Measurements from ENCODE around the gene CST3.

- TF ChIP-seq, protein P1, sequence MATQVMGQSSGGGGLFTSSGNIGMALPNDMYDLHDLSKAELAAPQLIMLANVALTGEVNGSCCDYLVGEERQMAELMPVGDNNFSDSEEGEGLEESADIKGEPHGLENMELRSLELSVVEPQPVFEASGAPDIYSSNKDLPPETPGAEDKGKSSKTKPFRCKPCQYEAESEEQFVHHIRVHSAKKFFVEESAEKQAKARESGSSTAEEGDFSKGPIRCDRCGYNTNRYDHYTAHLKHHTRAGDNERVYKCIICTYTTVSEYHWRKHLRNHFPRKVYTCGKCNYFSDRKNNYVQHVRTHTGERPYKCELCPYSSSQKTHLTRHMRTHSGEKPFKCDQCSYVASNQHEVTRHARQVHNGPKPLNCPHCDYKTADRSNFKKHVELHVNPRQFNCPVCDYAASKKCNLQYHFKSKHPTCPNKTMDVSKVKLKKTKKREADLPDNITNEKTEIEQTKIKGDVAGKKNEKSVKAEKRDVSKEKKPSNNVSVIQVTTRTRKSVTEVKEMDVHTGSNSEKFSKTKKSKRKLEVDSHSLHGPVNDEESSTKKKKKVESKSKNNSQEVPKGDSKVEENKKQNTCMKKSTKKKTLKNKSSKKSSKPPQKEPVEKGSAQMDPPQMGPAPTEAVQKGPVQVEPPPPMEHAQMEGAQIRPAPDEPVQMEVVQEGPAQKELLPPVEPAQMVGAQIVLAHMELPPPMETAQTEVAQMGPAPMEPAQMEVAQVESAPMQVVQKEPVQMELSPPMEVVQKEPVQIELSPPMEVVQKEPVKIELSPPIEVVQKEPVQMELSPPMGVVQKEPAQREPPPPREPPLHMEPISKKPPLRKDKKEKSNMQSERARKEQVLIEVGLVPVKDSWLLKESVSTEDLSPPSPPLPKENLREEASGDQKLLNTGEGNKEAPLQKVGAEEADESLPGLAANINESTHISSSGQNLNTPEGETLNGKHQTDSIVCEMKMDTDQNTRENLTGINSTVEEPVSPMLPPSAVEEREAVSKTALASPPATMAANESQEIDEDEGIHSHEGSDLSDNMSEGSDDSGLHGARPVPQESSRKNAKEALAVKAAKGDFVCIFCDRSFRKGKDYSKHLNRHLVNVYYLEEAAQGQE (IDR thresholded peaks at IDR 0.05; ENCODE audit: insufficient read depth in 1 of 2, low read depth in 2 of 2, low read length in 2 of 2), result no peak
- no peak for TF ChIP-seq TAF1 (IDR thresholded peaks at IDR 0.05; ENCODE audit: borderline replicate concordance, insufficient read depth, low read length)
Observed at GRCh38 chr20:23666698-23667097, 28.9 kb upstream of the CST3 start.

All from PFSK-1 (cell line).